T1000 (cell line): ENCODE data around the gene BCR.

Experiments
- DNase-seq: peaks from one replicate; lab custom pipeline; 2025; ENCODE audit warnings: mixed read lengths; lab: John Stamatoyannopoulos, UW

Gene BCR

GRCh38 chr22:23262518-23263332, 82.4 kb downstream of the BCR start:
- DNase-seq, result no peak

GRCh38 chr22:23263651-23264555, 83.6 kb downstream of the BCR start:
- no peak for DNase-seq

GRCh38 chr22:23264610-23265367, 84.5 kb downstream of the BCR start:
- DNase-seq, result no peak

GRCh38 chr22:23265368-23265700, 85.0 kb downstream of the BCR start:
- no peak for DNase-seq

DNA sequence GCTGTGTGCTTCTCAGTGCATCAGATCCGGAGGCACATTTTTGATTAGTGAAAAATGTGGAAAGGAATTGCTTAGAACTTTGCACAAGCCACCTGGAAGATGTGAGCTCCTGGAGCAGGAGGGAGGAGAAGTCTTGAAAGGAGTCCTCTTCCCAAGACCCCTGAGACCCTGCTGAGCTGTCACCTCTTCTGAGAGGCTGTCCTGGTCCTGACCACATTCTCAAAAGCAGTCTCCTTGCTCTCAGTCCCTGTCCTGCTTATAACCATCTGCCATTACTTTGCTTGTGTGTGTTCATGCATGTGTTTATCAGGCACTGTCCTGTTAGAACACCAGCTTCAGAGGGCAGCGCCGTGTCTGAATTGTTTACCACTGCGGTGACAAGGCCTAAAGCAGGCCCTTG, 86.5 kb downstream of the BCR start:
- DNase-seq, result no peak

GRCh38 chr22:23267226-23268043, 87.1 kb downstream of the BCR start:
- no peak for DNase-seq

- no peak for DNase-seq
These were observed 87.9 kb downstream of the BCR start for GRCh38 chr22:23268139-23268712.

DNA sequence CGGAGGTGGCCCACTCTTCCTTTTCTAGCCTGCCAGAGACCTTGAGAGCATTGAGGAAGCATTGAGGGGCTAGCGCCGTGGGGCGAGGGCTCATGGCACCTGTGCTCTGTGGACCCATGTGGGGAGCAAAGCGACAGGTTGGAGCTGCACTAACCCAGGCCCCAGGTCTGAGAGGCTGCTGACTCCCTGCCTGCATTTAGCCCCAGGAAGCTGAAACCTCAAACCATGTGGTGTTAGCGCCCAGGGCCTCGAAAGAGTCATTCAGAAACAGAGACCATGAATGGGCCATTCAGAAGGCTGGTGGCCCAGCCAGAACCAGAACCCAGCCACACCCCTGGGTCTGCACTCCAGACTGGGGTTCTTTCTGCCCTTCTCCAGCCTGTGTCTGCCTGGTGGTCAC, 88.6 kb downstream of the BCR start:
- DNase-seq, result no peak

DNA sequence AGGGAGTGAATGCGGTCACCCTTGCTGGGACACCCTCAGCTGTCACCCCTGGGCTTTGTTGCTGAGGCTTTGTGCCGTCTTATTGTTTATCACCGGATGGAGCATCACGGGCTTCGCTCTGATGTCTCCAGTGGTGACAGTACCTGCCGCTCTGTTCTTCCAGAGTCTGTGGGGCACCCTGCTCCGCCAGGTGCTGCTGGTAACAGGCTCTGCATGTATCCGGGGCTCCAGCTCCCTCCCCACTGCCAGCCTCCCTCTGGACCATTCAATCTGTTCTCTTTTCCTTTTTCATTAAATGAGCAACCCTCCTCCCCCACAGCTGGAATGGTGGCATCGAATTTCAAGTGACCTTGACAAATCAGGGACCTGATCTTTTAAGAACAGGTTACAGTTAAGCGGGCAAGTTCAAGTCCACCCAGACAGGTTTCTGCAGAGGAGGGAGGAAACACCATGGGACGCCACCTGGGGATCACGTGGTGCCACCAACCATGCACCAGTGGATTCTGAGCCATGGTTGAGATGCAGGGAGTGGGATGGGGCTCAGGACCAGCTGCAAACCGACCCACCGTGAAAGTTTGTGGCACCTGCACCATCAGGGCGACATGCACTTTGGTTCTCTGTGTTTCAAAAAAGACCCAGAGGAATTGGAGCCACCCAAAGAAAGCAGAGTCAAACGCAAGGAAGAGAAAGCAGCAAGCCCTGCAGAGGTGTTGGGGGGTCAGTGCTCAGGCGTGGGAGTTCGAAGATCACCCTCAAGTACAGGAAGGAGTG, 89.3 kb downstream of the BCR start:
- no peak for DNase-seq

GRCh38 chr22:23270212-23270733, 90.0 kb downstream of the BCR start:
- no peak for DNase-seq

- no peak for DNase-seq
These were observed 90.7 kb downstream of the BCR start for GRCh38 chr22:23270798-23271596.

DNA sequence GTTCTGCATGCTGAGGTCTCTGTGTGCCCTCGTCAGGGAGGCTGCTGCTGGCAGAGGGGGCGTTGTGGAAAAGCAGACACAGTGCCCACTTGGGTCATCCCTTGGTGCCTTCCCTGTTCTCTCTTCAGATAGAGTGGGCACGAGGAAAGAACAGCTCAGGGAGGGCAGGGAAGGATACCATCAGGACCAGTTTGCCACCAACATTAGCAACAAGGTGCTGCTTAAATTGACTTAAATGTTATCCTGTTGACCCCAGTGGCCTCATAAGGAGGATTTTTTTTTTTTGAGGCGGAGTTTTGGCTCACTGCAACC, 91.2 kb downstream of the BCR start:
- no peak for DNase-seq

DNA sequence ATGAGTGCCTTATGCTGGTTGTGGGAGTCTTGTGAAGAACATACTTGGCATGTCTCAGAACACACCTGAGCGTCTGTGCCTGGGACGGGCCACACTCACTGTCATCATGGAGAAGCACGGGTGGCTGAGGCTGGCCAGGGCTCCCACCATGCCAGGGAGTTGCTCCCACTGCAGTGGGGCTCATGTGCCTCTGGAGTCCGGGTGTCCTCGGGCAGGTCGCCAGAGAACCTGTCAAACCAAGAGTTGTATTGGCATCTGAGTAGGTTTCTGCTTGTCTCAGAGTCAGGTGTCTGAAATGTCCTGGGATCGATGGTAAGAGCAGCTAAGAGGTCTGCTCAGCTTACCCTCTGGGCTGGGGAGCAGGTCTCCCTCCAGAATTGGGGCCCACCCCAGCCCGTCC, 92.1 kb downstream of the BCR start:
- no peak for DNase-seq

- DNase-seq, result no peak
These were observed 92.5 kb downstream of the BCR start for GRCh38 chr22:23272834-23273233.

GRCh38 chr22:23273445-23274145, 93.3 kb downstream of the BCR start:
- no peak for DNase-seq

- DNase-seq, result no peak
These were observed 93.8 kb downstream of the BCR start for GRCh38 chr22:23274146-23274526.

DNA sequence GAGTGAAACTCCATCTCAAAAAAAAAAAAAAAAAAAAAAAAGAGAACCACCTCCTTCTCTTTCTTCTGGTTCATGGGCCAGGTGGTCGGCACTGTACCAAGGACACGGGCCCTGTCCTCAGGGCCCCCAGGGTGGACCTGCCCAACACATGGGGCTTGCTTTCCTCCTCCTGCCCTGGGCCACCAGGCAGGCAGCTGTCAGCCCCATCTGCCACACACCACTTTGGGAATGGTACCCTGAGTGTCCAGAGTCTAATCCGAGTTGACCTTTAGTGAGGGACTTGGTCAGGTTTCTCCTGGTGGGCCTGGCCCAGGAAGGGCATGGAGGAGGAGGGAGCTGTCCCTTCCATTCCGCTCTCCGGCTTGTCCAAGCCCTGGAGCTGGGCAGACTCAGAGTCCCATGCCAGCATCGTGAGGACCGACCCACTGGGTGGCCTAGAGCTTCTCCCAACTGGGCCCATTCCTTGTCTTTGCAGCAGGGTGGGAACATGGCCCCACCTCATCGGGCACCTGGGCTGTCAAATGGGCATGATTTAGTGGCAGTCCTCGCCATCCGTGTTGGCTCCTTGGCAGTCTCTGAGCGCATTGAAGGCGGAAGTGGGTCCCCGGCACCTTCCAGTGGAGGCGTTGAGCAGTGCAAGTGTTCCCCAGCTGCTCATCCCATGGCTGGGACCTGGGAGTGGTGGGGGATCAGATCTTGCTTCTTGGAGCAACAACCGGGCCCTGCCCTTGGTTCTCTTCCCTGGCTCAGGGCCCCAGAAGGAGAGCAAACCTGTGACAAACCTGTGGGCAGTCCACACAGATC, 94.8 kb downstream of the BCR start:
- DNase-seq, result no peak

- no peak for DNase-seq
These were observed 95.4 kb downstream of the BCR start for GRCh38 chr22:23275751-23276150.
